Nephron (organoid): ENCODE data around the gene KRTAP9-4.
"Not testable (repeated sequence)": the region's sequence is repeated elsewhere in the genome, so short reads cannot be mapped to it uniquely, and the experiment has no call there.

Source experiments
- H3K27ac Mint-ChIP-seq, 3 experiments: 2 replicates each; pipeline ENCODE4 v1.8.0; 2020; ENCODE audit warnings: mixed read lengths in 3 of 3, mild to moderate bottlenecking in 2 of 3, moderate library complexity in 1 of 3
- H3K27me3 Mint-ChIP-seq: 2 replicates; pipeline ENCODE4 v1.8.0; 2021; ENCODE audit warnings: low read depth, mild to moderate bottlenecking, moderate library complexity, mixed read lengths
- H3K36me3 Mint-ChIP-seq: 2 replicates; pipeline ENCODE4 v1.8.0; 2020; ENCODE audit warnings: low read depth, mixed read lengths
- H3K4me1 Mint-ChIP-seq: 2 replicates; pipeline ENCODE4 v1.8.0; 2020; ENCODE audit warnings: mixed read lengths
- H3K4me3 Mint-ChIP-seq, 3 experiments: 2 replicates each; pipeline ENCODE4 v1.8.0; 2020; ENCODE audit warnings: mild to moderate bottlenecking in 3 of 3, mixed read lengths in 3 of 3, moderate library complexity in 2 of 3
- H3K9me3 Mint-ChIP-seq: 2 replicates; pipeline ENCODE4 v1.8.0; 2020; ENCODE audit warnings: mixed read lengths
- CTCF ChIP-seq, 3 experiments: fragments of 200-600 bp; sonication (generic); IDR thresholded peaks; one replicate each; pipeline ENCODE4 v1.5.0; 2021; ENCODE audit warnings: antibody characterized with exemption in 3 of 3; ENCODE audit not compliant: unreplicated experiment in 3 of 3

Gene KRTAP9-4

GRCh38 chr17:41249637-41250240 is at the start of gene KRTAP9-4:
TSS of gene KRTAP9-4 (plus strand) at chr17:41249687. CDS start at chr17:41249721, 34 bp downstream.
- H3K4me1 Mint-ChIP-seq, H3K9me3 Mint-ChIP-seq, H3K4me3 Mint-ChIP-seq, H3K36me3 Mint-ChIP-seq, H3K27ac Mint-ChIP-seq: not testable (repeated sequence)
- peaks cover 55% of the 10 kb centered on the region for H3K27me3 Mint-ChIP-seq

- Mint-ChIP-seq H3K36me3 (no peaks in the 10 kb centered on the region), H3K4me3 (no peak overlapping the region), H3K9me3 (peaks cover 14% of the 10 kb centered on the region), H3K4me1 (peaks cover 6% of the 10 kb centered on the region), H3K27ac (no peak overlapping the region), H3K27me3 (peaks cover 20% of the 10 kb centered on the region)
- TF ChIP-seq CTCF (IDR thresholded peaks at IDR 0.05; ENCODE audit: unreplicated experiment in 3 of 3): no peak
Measured at GRCh38 chr17:41211845-41212466, 37.5 kb upstream of the KRTAP9-4 start.

- H3K4me1 Mint-ChIP-seq: peaks cover 6% of the 10 kb centered on the region
- peak overlapping the region in 1 of 3 experiments; percentile 63 for H3K27ac Mint-ChIP-seq
- H3K27me3 Mint-ChIP-seq: peaks cover 20% of the 10 kb centered on the region
- no peak for TF ChIP-seq CTCF (IDR thresholded peaks at IDR 0.05; ENCODE audit: unreplicated experiment in 3 of 3)
- peaks cover 10% of the 10 kb centered on the region for H3K9me3 Mint-ChIP-seq
- no peak overlapping the region for H3K4me3 Mint-ChIP-seq
- no peaks in the 10 kb centered on the region for H3K36me3 Mint-ChIP-seq
Measured at GRCh38 chr17:41212524-41213169, 36.8 kb upstream of the KRTAP9-4 start.

GRCh38 chr17:41215681-41216080 is 33.8 kb upstream of the KRTAP9-4 start:
- H3K4me1 Mint-ChIP-seq: peaks cover 6% of the 10 kb centered on the region

GRCh38 chr17:41223821-41224220 is 25.7 kb upstream of the KRTAP9-4 start:
- Mint-ChIP-seq H3K27ac (no peak overlapping the region), H3K9me3 (peaks cover 3% of the 10 kb centered on the region), H3K4me1 (no peaks in the 10 kb centered on the region), H3K4me3 (no peak overlapping the region), H3K36me3 (no peaks in the 10 kb centered on the region), H3K27me3 (peaks cover 17% of the 10 kb centered on the region)
- TF ChIP-seq CTCF (IDR thresholded peaks at IDR 0.05; ENCODE audit: unreplicated experiment in 3 of 3): no peak

More at GRCh38 chr17:41215681-41216080, 33.8 kb upstream of the KRTAP9-4 start:
- Mint-ChIP-seq H3K36me3 (no peaks in the 10 kb centered on the region), H3K27me3 (peaks cover 25% of the 10 kb centered on the region), H3K9me3 (peaks cover 3% of the 10 kb centered on the region), H3K4me3 (no peak overlapping the region), H3K27ac (no peak overlapping the region)
- no peak for TF ChIP-seq CTCF (IDR thresholded peaks at IDR 0.05; ENCODE audit: unreplicated experiment in 3 of 3)

GRCh38 chr17:41226051-41226450 is 23.4 kb upstream of the KRTAP9-4 start:
- peaks cover 20% of the 10 kb centered on the region for H3K27me3 Mint-ChIP-seq
- H3K36me3 Mint-ChIP-seq: no peaks in the 10 kb centered on the region
- no peak for TF ChIP-seq CTCF (IDR thresholded peaks at IDR 0.05; ENCODE audit: unreplicated experiment in 3 of 3)
- no peaks in the 10 kb centered on the region for H3K4me1 Mint-ChIP-seq
- H3K9me3 Mint-ChIP-seq: no peaks in the 10 kb centered on the region
- H3K27ac Mint-ChIP-seq: no peak overlapping the region
- no peak overlapping the region for H3K4me3 Mint-ChIP-seq

- H3K27me3 Mint-ChIP-seq: peaks cover 21% of the 10 kb centered on the region
- not testable (repeated sequence) for H3K4me1 Mint-ChIP-seq, H3K4me3 Mint-ChIP-seq, H3K36me3 Mint-ChIP-seq, H3K9me3 Mint-ChIP-seq, H3K27ac Mint-ChIP-seq
Measured at GRCh38 chr17:41226598-41227095, 22.8 kb upstream of the KRTAP9-4 start, which contains the start of gene KRTAP9-2. TSS of gene KRTAP9-2 (plus strand) at chr17:41226648. CDS start at chr17:41226655, 7 bp downstream.
